SHP77 (cell line): ENCODE results near the gene HOXD8.

Experiments
- DNase-seq, 2 experiments: peaks; one replicate each; lab custom pipeline; 2025; lab: John Stamatoyannopoulos, UW

The HOXD8 gene

GRCh38 chr2:176091329-176092258, 37.9 kb upstream of the HOXD8 start:
- DNase-seq, result no peak

GRCh38 chr2:176092270-176093144, 37.0 kb upstream of the HOXD8 start, which contains the start of gene HOXD13:
Gene HOXD13, plus strand, starts transcription at chr2:176092721. Its CDS starts 170 bp downstream, at chr2:176092891.
- no peak for DNase-seq

GRCh38 chr2:176093145-176093897, 36.2 kb upstream of the HOXD8 start:
- DNase-seq, result no peak

GRCh38 chr2:176093898-176094249, 35.6 kb upstream of the HOXD8 start:
- no peak for DNase-seq

GRCh38 chr2:176094349-176094748, 35.2 kb upstream of the HOXD8 start:
- no peak for DNase-seq

GRCh38 chr2:176095421-176095820, 34.1 kb upstream of the HOXD8 start:
- DNase-seq, result no peak

GRCh38 chr2:176096243-176096985, 33.1 kb upstream of the HOXD8 start:
- no peak for DNase-seq

- DNase-seq, result peak; percentile 48 to 49
These were observed 32.3 kb upstream of the HOXD8 start for GRCh38 chr2:176096986-176097819.

- DNase-seq, result no peak
These were observed 31.6 kb upstream of the HOXD8 start for GRCh38 chr2:176097820-176098365.

- no peak for DNase-seq
These were observed 30.9 kb upstream of the HOXD8 start for GRCh38 chr2:176098366-176099158.

GRCh38 chr2:176099159-176099727, 30.3 kb upstream of the HOXD8 start:
- no peak for DNase-seq

GRCh38 chr2:176099728-176100546, 29.6 kb upstream of the HOXD8 start, which contains the start of gene HOXD12:
Gene HOXD12, plus strand, starts transcription at chr2:176099795. Its CDS starts 7 bp downstream, at chr2:176099802.
- DNase-seq, result no peak

GRCh38 chr2:176100547-176101140, 28.9 kb upstream of the HOXD8 start:
- DNase-seq, result no peak

GRCh38 chr2:176101216-176101830, 28.2 kb upstream of the HOXD8 start:
- DNase-seq, result no peak

- no peak for DNase-seq
These were observed 27.7 kb upstream of the HOXD8 start for GRCh38 chr2:176101842-176102241.

GRCh38 chr2:176102309-176102866, 27.1 kb upstream of the HOXD8 start:
- DNase-seq, result no peak

GRCh38 chr2:176103194-176103593, 26.3 kb upstream of the HOXD8 start:
- DNase-seq, result no peak
